ENCODE data around the gene SLC22A5.
"Not testable (repeated sequence)": the region's sequence is repeated elsewhere in the genome, so short reads cannot be mapped to it uniquely, and the experiment has no call there.

Gene SLC22A5

GRCh38 chr5:132437604-132438266 lies 68.2 kb downstream of the SLC22A5 start:
- Histone ChIP-seq H3K9me3 (ENCODE audit: insufficient read depth, low read length, severe bottlenecking) (no peaks in the 10 kb centered on the region), H3K4me3 (ENCODE audit: low read depth in 1 of 2, low read length in 2 of 2) (no peak overlapping the region), H3K9ac (ENCODE audit: low read depth, low read length) (peak overlapping the region; percentile 25; the same call in 1 of the 2 replicates), H3K27ac (ENCODE audit: low read length) (peak overlapping the region; percentile 79), H3K4me1 (ENCODE audit: insufficient read depth, low read length) (peaks cover 71% of the 10 kb centered on the region), H2AFZ (ENCODE audit: low read depth, low read length) (no peak overlapping the region), H3K79me2 (ENCODE audit: insufficient read depth, low read length) (peaks cover 99% of the 10 kb centered on the region), H4K20me1 (ENCODE audit: insufficient read depth, low read length) (peaks cover 76% of the 10 kb centered on the region), H3K27me3 (ENCODE audit: insufficient read depth, low read length, poor library complexity) (no peaks in the 10 kb centered on the region), H3K36me3 (ENCODE audit: insufficient read depth, low read length) (peaks cover 81% of the 10 kb centered on the region), H3K4me2 (ENCODE audit: insufficient read depth, low read length) (peak overlapping the region; percentile 15)
- DNase-seq (peak; percentile 83), ATAC-seq (ENCODE audit: insufficient read depth, low read depth) (peak; percentile 92)
- TF ChIP-seq, protein P1, sequence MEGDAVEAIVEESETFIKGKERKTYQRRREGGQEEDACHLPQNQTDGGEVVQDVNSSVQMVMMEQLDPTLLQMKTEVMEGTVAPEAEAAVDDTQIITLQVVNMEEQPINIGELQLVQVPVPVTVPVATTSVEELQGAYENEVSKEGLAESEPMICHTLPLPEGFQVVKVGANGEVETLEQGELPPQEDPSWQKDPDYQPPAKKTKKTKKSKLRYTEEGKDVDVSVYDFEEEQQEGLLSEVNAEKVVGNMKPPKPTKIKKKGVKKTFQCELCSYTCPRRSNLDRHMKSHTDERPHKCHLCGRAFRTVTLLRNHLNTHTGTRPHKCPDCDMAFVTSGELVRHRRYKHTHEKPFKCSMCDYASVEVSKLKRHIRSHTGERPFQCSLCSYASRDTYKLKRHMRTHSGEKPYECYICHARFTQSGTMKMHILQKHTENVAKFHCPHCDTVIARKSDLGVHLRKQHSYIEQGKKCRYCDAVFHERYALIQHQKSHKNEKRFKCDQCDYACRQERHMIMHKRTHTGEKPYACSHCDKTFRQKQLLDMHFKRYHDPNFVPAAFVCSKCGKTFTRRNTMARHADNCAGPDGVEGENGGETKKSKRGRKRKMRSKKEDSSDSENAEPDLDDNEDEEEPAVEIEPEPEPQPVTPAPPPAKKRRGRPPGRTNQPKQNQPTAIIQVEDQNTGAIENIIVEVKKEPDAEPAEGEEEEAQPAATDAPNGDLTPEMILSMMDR (IDR thresholded peaks at IDR 0.05; ENCODE audit: borderline replicate concordance, extremely low read depth, low read length, poor library complexity, severe bottlenecking), result no peak
- no peak for TF ChIP-seq EZH2 (IDR thresholded peaks at IDR 0.05; ENCODE audit: borderline replicate concordance, low read depth, low read length, severe bottlenecking)

GRCh38 chr5:132438267-132438645 lies 68.7 kb downstream of the SLC22A5 start:
- not testable (repeated sequence) for H3K9ac ChIP-seq (ENCODE audit: low read depth, low read length); H3K4me2 ChIP-seq (ENCODE audit: insufficient read depth, low read length); H2AFZ ChIP-seq (ENCODE audit: low read depth, low read length); H3K27me3 ChIP-seq (ENCODE audit: insufficient read depth, low read length, poor library complexity); H3K9me3 ChIP-seq (ENCODE audit: insufficient read depth, low read length, severe bottlenecking); H3K4me3 ChIP-seq (ENCODE audit: low read depth in 1 of 2, low read length in 2 of 2); ATAC-seq (ENCODE audit: insufficient read depth, low read depth); DNase-seq; H3K27ac ChIP-seq (ENCODE audit: low read length)
- peaks cover 82% of the 10 kb centered on the region for H3K36me3 ChIP-seq (ENCODE audit: insufficient read depth, low read length)
- H4K20me1 ChIP-seq (ENCODE audit: insufficient read depth, low read length), result peaks cover 77% of the 10 kb centered on the region
- H3K79me2 ChIP-seq (ENCODE audit: insufficient read depth, low read length), result peaks cover 99% of the 10 kb centered on the region
- H3K4me1 ChIP-seq (ENCODE audit: insufficient read depth, low read length), result peaks cover 66% of the 10 kb centered on the region

DNA sequence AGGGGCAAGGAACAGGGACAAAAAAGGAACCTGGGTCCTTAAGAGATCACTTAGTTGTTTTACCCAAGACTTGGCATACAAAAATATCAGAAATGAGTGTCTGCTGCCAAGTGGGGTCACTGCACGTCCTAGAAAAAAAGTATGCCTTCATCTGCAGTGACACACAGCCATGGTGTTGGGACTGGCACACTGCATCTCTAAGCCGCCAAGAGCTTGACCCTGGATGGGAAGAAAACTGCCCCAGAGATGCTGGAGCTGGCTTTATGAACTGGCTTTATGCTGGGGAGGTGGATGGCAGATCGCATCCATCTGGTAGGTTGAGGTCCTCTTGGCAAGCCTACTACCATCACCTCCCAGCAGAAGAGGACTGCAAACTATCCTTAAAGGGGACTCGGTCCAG lies 69.4 kb downstream of the SLC22A5 start:
- H3K9me3 ChIP-seq (ENCODE audit: insufficient read depth, low read length, severe bottlenecking), result no peaks in the 10 kb centered on the region
- DNase-seq (no peak), ATAC-seq (ENCODE audit: insufficient read depth, low read depth) (no peak)
- no peak for TF ChIP-seq EZH2 (IDR thresholded peaks at IDR 0.05; ENCODE audit: borderline replicate concordance, low read depth, low read length, severe bottlenecking)
- TF ChIP-seq, protein P1 (IDR thresholded peaks at IDR 0.05; ENCODE audit: borderline replicate concordance, extremely low read depth, low read length, poor library complexity, severe bottlenecking), result no peak
- peaks cover 83% of the 10 kb centered on the region for H4K20me1 ChIP-seq (ENCODE audit: insufficient read depth, low read length)
- H3K79me2 ChIP-seq (ENCODE audit: insufficient read depth, low read length), result peaks cover 100% of the 10 kb centered on the region
- peak overlapping the region; percentile 2; the same call in 1 of the 2 replicates for H3K9ac ChIP-seq (ENCODE audit: low read depth, low read length)
- H3K4me2 ChIP-seq (ENCODE audit: insufficient read depth, low read length), result no peak overlapping the region
- peaks cover 71% of the 10 kb centered on the region for H3K4me1 ChIP-seq (ENCODE audit: insufficient read depth, low read length)
- peak overlapping the region; percentile 64 for H3K27ac ChIP-seq (ENCODE audit: low read length)
- no peak overlapping the region for H2AFZ ChIP-seq (ENCODE audit: low read depth, low read length)
- peaks cover 87% of the 10 kb centered on the region for H3K36me3 ChIP-seq (ENCODE audit: insufficient read depth, low read length)
- H3K4me3 ChIP-seq (ENCODE audit: low read depth in 1 of 2, low read length in 2 of 2), result no peak overlapping the region
- H3K27me3 ChIP-seq (ENCODE audit: insufficient read depth, low read length, poor library complexity), result no peaks in the 10 kb centered on the region

DNA sequence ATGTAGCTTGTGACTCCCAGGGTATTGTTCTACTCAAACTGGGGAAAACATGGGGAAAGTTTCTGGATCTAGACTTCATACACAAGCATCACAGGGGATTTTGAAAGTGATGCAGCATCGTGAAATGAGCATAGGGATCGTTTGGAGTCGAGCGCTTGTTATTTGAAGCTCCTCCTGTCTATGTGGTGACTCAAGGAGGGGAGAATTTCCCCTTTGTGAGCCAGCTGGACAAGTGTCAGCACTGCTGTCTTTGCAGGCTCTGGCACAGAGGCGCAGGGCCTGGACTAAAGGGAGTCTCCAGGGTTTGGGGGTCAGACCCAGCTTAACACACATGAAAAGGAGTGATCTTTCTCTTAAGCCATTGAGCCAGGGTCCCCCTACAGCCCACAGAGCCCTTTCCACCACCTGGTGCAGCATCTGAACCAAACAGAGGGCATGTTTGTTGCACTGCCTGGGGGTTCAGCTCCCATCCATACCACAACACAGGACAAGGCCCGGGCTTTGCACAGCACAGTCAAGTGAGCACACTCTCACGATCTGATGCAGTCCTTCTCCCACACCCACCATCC lies 70.1 kb downstream of the SLC22A5 start:
- Histone ChIP-seq H3K4me1 (ENCODE audit: insufficient read depth, low read length) (peaks cover 68% of the 10 kb centered on the region), H3K27me3 (ENCODE audit: insufficient read depth, low read length, poor library complexity) (no peaks in the 10 kb centered on the region), H3K79me2 (ENCODE audit: insufficient read depth, low read length) (peaks cover 100% of the 10 kb centered on the region), H4K20me1 (ENCODE audit: insufficient read depth, low read length) (peaks cover 85% of the 10 kb centered on the region), H3K9me3 (ENCODE audit: insufficient read depth, low read length, severe bottlenecking) (no peaks in the 10 kb centered on the region), H3K9ac (ENCODE audit: low read depth, low read length) (no peak overlapping the region), H3K27ac (ENCODE audit: low read length) (peak overlapping the region; percentile 64), H3K36me3 (ENCODE audit: insufficient read depth, low read length) (peaks cover 87% of the 10 kb centered on the region), H2AFZ (ENCODE audit: low read depth, low read length) (no peak overlapping the region), H3K4me3 (ENCODE audit: low read depth in 1 of 2, low read length in 2 of 2) (no peak overlapping the region), H3K4me2 (ENCODE audit: insufficient read depth, low read length) (no peak overlapping the region)
- DNase-seq (no peak), ATAC-seq (ENCODE audit: insufficient read depth, low read depth) (peak; percentile 26; the same call in 2 of the 3 replicates)
- no peak for TF ChIP-seq EZH2 (IDR thresholded peaks at IDR 0.05; ENCODE audit: borderline replicate concordance, low read depth, low read length, severe bottlenecking)
- TF ChIP-seq, protein P1 (IDR thresholded peaks at IDR 0.05; ENCODE audit: borderline replicate concordance, extremely low read depth, low read length, poor library complexity, severe bottlenecking), result no peak
